ENCODE results near the gene MAP1LC3B2.

Gene MAP1LC3B2

DNA sequence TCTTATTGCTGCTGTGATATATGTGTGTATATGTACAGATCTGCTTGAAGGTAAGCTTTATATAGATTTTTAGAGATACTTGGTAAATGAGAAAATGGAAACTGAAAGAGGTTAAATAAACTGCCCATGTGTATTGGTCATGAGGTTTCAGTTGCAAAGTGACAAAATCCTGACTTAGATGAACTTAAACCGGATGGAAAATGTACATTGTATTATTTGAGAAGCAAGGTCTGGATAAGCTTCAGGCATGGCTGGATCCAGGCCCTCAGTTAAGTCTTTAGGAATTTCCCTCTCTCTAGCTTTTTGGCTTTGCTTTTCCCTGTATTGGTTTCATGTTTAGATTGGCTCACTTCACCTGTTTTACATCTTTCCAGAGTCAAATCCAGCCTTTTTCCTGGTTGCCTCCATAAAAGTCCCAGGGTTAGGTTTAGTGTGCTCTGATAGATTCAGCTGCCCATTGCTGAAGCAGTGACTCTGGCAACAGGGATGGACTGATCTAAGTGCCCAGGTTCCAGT is 21.0 kb upstream of the MAP1LC3B2 start:
- no peak for DNase-seq

DNA sequence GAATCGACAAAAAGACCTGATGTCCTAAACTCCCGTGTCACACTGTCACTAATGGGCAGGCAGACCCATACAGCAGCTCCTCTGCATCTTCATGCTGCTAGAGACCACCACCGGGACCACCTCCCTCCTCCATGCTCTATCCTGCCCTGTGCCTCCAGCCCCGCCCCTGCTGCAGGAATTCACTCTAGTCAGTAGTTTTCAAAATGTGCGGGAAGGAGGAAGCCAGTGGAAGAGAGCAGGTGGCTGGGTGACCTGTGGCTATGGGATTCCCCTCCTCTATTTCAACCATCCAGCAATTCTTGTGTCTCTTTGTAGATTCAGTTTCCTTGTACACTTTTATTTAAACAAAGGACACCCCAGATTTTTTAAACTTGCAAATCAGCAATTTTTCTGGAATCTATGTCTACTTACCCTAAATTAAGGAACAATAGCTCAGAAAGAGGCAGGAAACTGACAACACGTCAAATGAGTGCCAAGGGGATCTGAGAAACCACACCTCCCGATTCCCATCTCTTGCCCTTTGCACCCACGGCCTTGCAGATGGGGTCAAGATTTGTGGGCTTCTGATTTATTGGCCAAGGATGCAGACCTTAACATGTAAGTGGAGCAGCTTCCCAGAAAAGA is 20.4 kb upstream of the MAP1LC3B2 start:
- no peak for DNase-seq

DNA sequence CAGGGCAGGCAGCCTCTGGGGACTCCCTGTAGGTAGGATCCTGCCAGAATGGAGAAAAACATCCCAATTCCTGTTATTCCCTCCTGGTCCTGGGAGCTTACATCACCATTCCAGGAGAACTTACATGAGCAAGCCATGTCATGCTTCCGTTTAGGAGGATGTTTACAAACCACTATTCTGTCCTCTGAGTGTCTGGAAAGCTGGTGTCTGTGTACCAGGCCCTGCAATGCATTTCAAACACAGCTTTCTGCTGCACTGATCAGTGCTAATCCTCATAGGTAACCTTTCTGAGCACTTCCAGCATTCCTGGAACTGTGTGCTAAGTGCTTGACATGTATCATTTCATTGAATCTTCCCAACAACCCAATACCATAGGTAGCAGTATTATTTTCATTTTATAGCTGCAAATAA is 19.8 kb upstream of the MAP1LC3B2 start:
- no peak for DNase-seq

DNA sequence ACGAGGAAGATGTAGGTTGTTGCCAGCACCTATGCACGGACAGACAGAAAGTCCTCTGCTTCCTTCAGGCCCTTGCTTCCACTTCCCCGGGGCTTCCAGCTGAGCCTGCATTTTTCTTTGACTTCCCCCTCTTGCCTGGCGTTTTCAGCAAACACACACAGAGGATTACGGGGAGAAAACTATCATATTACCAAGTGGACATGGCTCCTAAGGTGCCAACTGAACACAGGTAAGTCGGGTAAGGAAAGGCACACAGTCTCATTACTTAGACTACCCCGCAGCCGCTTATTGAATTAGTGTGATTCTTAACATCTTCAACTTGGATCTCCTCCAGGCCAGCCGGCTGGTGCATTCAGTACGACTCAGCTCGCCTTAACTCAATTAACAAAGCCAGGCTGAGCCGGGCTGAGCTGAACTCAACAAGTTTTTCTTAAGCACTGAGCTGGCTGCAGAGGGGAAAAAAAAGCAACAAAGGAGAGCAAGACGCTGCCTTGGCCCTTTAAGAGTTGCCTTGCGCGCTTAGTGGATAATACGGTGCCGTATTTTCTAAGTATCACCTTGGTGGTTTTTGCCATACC is 19.2 kb upstream of the MAP1LC3B2 start:
- DNase-seq = peak; percentile 67

- DNase-seq = no peak
These were observed 18.5 kb upstream of the MAP1LC3B2 start for GRCh38 chr12:116540622-116541152.

DNA sequence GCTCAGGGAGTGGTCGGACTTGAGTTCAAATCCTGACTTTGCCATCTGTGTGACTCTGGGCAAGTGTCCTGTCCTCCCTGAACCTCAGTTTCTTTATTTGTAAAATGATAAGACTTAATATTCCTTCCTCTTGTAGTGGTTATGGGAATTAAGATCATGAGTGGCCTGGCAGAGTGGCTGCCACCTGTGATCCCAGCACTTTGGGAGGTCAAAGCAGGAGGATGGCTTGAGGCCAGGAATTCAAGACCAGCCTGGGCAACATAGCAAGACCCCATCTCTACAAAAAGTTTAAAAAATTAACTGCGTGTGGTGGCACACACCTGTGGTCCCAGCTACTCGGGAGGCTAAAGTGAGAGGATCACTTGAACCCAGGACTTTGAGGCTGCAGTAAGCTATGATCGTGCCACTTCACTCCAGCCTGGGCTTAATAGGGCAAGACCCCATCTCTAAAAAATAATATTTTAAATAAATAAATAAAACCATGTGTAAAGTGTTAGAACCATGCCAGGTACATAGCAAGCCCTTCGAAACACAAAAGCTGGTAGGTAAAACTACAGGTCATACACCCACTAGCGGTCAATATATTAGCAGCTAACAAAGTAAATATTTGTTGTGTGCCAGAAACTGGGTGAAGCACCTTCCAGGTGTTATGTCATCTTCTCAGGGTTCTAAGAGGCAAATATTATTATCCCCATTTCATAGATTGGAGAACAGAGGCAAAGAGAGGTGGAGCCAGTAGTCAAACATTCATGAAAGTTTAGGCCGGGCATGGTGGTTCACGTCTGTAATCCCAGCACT is 17.4 kb upstream of the MAP1LC3B2 start:
- DNase-seq = no peak

GRCh38 chr12:116542345-116542956 is 16.7 kb upstream of the MAP1LC3B2 start:
- DNase-seq = no peak

DNA sequence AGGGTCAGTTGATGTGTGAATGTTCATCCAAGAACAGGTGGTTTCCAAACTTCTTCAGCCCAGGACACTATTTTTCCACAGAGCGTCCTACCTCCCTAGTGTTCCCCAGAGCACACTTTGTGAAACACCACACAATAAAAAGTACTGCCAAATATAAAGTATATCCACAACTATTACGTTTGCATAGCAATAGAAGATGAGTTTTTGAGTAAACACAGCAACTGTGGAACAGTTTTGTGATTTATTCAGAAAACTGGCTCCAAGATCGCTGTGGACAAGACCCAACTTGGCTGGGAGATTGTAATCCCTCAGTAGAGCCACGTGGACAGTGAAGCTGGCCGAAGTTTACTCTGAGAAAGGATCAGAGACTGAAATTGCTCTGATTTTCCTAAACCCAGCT is 14.5 kb upstream of the MAP1LC3B2 start:
- DNase-seq = no peak

GRCh38 chr12:116545144-116545543 is 14.0 kb upstream of the MAP1LC3B2 start:
- DNase-seq = no peak

DNA sequence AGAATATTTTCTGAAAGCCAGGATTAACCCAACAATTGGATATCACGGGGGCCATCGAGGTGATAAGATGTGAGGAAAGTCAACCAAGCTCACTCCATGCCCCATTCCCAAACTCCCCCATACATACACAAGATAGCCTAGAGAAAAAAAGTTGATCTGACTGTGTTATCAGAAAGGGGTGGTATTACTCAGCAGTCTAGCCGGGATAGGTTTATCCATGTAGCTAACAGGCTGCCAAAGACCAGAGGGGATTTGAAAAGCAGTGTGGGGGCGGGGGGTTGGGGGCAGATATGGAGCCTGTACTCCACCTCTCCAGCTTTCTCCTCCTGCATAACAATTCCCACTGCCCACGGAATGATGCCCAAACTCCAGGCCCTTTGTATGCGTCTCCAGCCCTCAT is 13.2 kb upstream of the MAP1LC3B2 start:
- DNase-seq = no peak

GRCh38 chr12:116547955-116548501 is 11.2 kb upstream of the MAP1LC3B2 start:
- DNase-seq = peak; percentile 41

DNA sequence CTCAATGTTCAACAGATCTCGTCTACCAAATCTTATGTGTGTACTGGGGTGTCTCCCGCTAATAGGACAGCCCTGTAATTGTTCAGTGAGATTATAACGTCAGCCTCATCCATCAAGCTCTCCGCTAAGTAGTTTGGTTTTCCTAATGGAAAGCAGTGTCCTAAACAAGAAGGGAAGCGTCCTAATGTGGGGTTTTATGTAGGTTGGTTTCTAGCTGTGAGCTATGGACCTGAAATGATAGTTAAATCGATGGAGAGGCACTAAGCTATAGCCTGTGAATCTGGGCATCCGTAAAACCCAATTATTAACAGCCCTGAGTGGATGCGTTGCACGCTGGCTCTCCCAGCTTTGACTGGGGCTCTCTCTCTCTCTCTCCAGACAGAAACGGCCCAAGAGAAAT is 9.2 kb upstream of the MAP1LC3B2 start:
- no peak for DNase-seq

DNA sequence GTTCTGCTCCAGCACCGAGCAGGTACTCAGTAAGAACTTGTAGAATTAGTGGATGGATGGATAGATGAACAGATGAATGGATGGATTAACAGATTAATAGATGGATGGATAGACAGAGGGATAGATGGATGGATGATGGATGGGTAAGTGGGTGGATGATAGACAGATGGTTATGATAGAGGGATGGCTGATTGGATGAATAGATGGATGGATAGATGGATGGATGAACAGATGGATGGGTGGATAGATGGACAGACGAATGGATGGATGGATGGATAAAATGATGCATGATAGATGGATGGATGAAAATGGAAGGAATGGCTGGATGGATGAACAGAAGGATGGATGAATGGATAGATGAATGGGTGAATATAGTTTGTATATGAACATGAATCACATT is 8.0 kb upstream of the MAP1LC3B2 start:
- no peak for DNase-seq

- DNase-seq = no peak
These were observed 7.6 kb upstream of the MAP1LC3B2 start for GRCh38 chr12:116551619-116551951.

DNA sequence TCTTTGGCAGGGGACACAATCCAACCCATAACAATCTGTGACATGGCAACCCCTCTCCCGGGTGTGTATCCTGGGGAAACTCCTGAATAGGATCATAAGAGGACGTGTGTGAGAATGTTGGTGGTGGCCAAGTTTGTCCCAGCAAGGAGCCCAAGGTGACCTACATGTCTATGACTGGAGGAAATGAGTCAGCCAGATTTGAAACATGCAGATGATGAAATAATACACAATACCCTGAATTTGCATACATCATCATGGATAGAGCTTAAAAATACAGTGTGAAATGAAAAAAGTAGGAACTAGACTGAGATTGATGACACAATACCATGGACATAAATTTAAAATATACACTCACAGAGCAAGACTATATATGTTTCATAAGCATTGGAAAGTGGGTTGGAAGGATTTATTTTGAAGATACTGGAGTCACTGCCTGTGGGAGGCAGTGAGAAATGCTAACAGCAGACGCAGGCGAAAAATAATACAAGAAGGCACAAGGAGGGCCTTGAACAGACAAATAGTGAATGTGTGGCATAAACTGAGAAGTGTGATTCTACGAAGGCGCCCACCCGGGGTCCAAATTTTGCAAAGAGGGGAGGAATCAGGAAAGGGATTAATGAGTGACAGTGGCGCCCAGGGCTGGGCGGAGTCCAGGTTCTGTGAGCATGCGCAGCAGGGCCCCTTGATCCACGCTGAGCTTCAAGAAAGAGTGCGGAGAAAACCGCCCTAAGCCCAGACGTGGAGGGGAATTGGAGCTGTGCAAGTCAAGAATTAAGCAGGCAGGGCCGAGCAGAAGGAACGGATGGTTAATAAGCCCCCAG is 7.0 kb upstream of the MAP1LC3B2 start:
- no peak for DNase-seq

- DNase-seq = no peak
These were observed 6.3 kb upstream of the MAP1LC3B2 start for GRCh38 chr12:116552773-116553373.

DNA sequence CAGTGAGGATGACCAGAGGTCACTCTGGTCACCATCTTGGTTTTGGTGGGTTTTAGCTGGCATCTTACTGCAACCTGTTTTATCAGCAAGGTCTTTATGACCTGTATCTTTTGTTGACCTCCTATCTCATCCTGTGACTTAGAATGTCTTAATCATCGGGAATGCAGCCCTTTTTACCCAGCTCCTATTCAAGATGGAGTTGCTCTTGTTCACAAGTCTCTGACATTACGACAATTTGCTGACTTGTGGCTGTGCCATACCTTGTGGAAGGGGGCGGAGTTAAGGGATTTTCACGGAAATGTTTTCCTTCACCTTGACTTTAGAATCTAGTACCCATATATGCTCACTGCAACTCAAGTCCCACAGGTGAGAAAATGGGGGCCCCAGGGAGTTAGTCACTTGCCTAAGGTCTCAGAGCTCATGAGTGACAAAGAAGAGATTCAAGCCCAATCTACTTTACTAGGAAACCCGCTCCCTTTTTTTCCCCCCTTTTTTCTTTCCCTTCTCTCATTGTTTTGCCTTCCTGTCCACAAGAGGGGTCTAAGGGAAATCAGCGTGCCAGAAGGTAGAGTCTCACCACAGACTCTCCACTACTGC is 2.7 kb upstream of the MAP1LC3B2 start:
- DNase-seq = no peak

GRCh38 chr12:116556964-116557698 is 2.0 kb upstream of the MAP1LC3B2 start:
- no peak for DNase-seq

DNA sequence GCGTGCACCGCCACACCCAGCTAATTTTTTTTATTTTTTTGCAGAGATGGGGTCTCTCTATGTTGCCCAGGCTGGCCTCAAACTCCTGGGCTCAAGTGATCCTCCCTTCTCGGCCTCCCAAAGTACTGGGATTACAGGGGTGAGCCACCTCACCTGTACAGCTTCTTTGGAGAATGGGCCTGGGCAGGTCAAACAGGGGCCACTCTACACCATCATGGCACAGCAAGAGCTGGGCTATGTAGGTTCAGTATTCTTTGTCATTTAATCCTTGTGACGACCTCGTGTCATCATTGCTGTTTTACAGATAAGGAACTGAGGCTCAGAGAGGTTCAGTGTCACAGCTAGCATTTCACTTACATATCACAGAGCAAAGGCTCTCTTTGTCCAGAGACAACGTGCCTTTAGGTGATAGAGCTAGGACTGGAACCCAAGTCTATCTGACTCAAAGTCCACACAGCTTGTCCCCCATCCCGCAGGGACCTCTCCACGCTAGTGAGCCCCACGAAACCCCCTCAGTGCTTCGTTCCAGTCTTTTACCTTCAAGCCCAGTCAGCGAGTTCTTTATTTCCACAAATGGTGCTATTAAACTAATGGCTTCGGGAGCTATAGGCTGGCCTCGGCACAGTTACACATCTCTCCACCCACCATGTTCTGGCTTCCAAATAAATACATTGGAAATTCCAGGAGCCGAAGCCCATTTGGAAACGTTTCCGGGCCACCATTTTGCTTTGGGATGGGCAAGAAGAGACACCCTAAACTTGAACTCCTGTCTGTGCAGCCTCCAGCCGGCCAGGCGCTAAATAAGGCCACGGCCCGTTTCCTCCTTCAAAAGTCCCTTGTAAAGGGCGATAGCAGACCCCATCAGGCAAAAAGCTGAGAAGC is 660 bp upstream of the MAP1LC3B2 start:
- DNase-seq = no peak

Measured in right kidney (tissue), 1 donor.